Measurements from ENCODE around the gene CHD2.

The CHD2 gene

GRCh38 chr15:92885224-92886041 lies 14.7 kb upstream of the CHD2 start:
- no peak for DNase-seq (ENCODE audit: low read depth in 3 of 3)

GRCh38 chr15:92886042-92886537 lies 14.0 kb upstream of the CHD2 start:
- no peak for DNase-seq (ENCODE audit: low read depth in 3 of 3)

GRCh38 chr15:92886815-92887214 lies 13.3 kb upstream of the CHD2 start:
- DNase-seq (ENCODE audit: low read depth in 3 of 3) = no peak

GRCh38 chr15:92887869-92888268 lies 12.3 kb upstream of the CHD2 start:
- DNase-seq (ENCODE audit: low read depth in 3 of 3) = no peak

GRCh38 chr15:92889390-92890107 lies 10.6 kb upstream of the CHD2 start:
- DNase-seq (ENCODE audit: low read depth in 3 of 3) = no peak

- no peak for DNase-seq (ENCODE audit: low read depth in 3 of 3)
These were observed 8.5 kb upstream of the CHD2 start for GRCh38 chr15:92891533-92892200.

- DNase-seq (ENCODE audit: low read depth in 3 of 3) = no peak
These were observed 7.9 kb upstream of the CHD2 start for GRCh38 chr15:92892201-92892555.

GRCh38 chr15:92893200-92893599 lies 6.9 kb upstream of the CHD2 start:
- no peak for DNase-seq (ENCODE audit: low read depth in 3 of 3)

- no peak for DNase-seq (ENCODE audit: low read depth in 3 of 3)
These were observed 3.6 kb upstream of the CHD2 start for GRCh38 chr15:92896561-92896960.

GRCh38 chr15:92897620-92898019 lies 2.5 kb upstream of the CHD2 start:
- DNase-seq (ENCODE audit: low read depth in 3 of 3) = no peak

GRCh38 chr15:92898988-92899582 lies 1.0 kb upstream of the CHD2 start:
- DNase-seq (ENCODE audit: low read depth in 3 of 3) = no peak

- no peak for DNase-seq (ENCODE audit: low read depth in 3 of 3)
These were observed 550 bp upstream of the CHD2 start for GRCh38 chr15:92899601-92899947.

- DNase-seq (ENCODE audit: low read depth in 3 of 3) = no peak
These were observed 577 bp downstream of the CHD2 start for GRCh38 chr15:92900731-92901071.

GRCh38 chr15:92901072-92901761 lies 1.1 kb downstream of the CHD2 start:
- DNase-seq (ENCODE audit: low read depth in 3 of 3) = no peak

GRCh38 chr15:92901995-92902394 lies 1.9 kb downstream of the CHD2 start:
- no peak for DNase-seq (ENCODE audit: low read depth in 3 of 3)

GRCh38 chr15:92902737-92903593 lies 2.8 kb downstream of the CHD2 start:
- DNase-seq (ENCODE audit: low read depth in 3 of 3) = no peak

- DNase-seq (ENCODE audit: low read depth in 3 of 3) = no peak
These were observed 3.5 kb downstream of the CHD2 start for GRCh38 chr15:92903631-92903965.

- DNase-seq (ENCODE audit: low read depth in 3 of 3) = peak; percentile 98
These were observed 4.0 kb downstream of the CHD2 start for GRCh38 chr15:92903966-92904721.

- DNase-seq (ENCODE audit: low read depth in 3 of 3) = no peak
These were observed 4.8 kb downstream of the CHD2 start for GRCh38 chr15:92904722-92905571.

All from stimulated activated CD4-positive, alpha-beta T cell treated with anti-CD3 and anti-CD28 coated beads, TNF-alpha, amount 100 ng/mL, for 24 hours (primary cell).